HG03432 (cell line): ENCODE results near the gene ACCSL.

ENCODE experiments used
- ATAC-seq: cut with Tn5 transposase; IDR thresholded peaks from one replicate; pipeline ENCODE4 v1.9.1; 2021; ENCODE audit warnings: mild to moderate bottlenecking, moderate library complexity; ENCODE audit not compliant: unreplicated experiment

ACCSL gene

GRCh38 chr11:44094260-44094868 lies 46.6 kb downstream of the ACCSL start:
- peak; percentile 43 for ATAC-seq

- peak; percentile 97 for ATAC-seq
Observed at GRCh38 chr11:44095506-44096359, 48.0 kb downstream of the ACCSL start, which contains the start of gene EXT2. TSS of gene EXT2 (plus strand) at chr11:44095678. CDS start at chr11:44107713, 12,035 bp downstream.

GRCh38 chr11:44096360-44097185 lies 48.8 kb downstream of the ACCSL start:
- ATAC-seq: no peak

GRCh38 chr11:44097821-44098220 lies 50.0 kb downstream of the ACCSL start:
- ATAC-seq: no peak

GRCh38 chr11:44101098-44101497 lies 53.3 kb downstream of the ACCSL start:
- no peak for ATAC-seq

GRCh38 chr11:44104481-44105294 lies 56.9 kb downstream of the ACCSL start:
- ATAC-seq: no peak

- ATAC-seq: no peak
Observed at GRCh38 chr11:44108260-44108659, 60.5 kb downstream of the ACCSL start.
